GM21786 (cell line): ENCODE data around the gene SLC37A2.
"Not testable (repeated sequence)": the region's sequence is repeated elsewhere in the genome, so short reads cannot be mapped to it uniquely, and the experiment has no call there.

Experiments
- ATAC-seq: cut with Tn5 transposase; IDR thresholded peaks from one replicate; pipeline ENCODE4 v1.9.1; 2021; ENCODE audit not compliant: unreplicated experiment

SLC37A2 gene

GRCh38 chr11:125083312-125084056 is 20.4 kb downstream of the SLC37A2 start:
- no peak for ATAC-seq

GRCh38 chr11:125084057-125084416 is 20.9 kb downstream of the SLC37A2 start:
- no peak for ATAC-seq

DNA sequence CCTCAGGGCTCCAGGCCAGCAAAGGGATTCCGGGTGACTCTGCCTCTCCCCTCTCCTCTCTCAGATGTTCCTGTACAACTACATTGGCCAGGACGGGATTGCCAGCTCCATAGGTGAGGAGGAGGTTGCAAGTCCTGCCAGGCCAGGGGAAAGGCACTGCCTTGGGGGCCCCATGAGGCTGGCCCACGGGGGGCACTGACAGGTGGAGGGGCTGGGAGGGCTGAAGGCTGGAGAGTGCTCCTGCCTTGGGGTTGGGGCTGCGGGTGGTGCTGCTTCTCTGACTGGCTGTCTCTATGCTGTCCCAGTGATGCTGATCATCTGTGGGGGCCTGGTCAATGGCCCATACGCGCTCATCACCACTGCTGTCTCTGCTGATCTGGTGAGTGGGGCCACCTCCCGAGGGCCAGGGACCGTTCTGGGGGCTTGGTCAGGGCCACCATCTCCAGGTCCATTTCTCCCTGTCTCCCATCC is 21.7 kb downstream of the SLC37A2 start:
- no peak for ATAC-seq

GRCh38 chr11:125085301-125086081 is 22.4 kb downstream of the SLC37A2 start:
- ATAC-seq: no peak

DNA sequence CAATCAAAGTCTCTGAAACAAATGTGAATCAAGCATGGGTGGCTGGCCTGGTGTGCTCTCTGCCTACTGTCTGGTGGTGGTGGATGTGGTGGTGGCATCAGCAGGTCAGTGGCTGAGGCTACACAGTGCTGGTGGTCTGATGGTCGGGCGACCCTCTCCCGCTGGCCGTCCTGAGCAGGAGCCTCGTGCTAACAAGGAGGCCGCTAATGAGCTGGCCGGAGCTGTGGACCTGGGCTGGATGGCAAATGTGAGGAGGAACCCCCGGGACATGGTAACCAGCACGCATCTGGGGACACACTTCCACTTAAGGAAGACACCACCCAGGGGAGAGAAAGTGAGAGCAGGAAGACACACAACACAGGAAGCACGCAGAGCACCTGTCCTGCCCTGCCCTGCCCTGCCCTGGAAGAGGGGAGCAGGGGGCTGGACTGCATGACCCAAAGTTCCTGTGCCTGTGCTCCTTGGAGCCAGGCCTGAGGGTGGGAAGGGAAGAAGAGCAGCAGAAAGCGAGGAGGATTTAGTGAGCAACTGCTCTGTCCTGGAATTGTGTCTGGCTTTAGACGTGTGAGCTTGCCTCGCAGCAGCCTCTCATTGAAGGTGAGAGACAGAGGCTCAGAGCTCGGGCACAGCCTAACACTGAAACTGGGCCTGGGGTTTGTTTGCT is 23.7 kb downstream of the SLC37A2 start:
- ATAC-seq: no peak

DNA sequence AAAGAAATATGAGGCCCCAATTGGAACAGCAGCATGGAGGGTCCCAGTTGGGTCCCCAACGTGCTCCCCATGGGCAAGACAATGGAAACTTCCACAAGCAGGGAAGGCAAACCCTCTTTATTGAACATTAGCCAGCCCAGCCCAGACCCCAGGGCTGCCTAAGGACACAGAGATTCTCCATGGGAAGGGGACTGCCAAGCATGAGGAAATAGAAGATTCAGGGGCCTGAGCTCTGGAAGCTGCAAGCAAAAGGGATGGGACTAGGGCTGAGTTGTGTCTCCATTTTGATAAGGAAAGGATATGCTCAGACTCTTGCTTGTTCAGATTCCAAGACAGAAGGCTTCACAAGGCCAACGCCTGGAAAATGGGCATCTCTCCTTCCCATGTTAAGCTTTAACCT is 25.0 kb downstream of the SLC37A2 start:
- ATAC-seq: no peak

- ATAC-seq: no peak
Observed at GRCh38 chr11:125088576-125089455, 25.7 kb downstream of the SLC37A2 start.

DNA sequence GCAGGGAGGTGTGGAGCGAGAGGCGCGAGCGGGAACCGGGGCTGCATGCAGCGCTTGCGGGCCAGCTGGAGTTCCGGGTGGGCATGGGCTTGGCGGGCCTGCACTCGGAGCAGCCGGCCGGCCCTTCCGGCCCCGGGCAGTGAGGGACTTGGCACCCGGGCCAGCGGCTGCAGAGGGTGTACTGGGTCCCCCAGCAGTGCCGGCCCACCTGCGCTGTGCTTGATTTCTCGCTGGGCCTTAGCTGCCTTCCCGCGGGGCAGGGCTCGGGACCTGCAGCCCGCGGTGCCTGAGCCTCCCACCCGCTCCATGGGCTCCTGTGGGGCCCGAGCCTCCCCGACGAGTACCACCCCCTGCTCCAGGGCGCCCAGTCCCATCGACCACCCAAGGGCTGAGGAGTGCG is 26.4 kb downstream of the SLC37A2 start:
- ATAC-seq: not testable (repeated sequence)

DNA sequence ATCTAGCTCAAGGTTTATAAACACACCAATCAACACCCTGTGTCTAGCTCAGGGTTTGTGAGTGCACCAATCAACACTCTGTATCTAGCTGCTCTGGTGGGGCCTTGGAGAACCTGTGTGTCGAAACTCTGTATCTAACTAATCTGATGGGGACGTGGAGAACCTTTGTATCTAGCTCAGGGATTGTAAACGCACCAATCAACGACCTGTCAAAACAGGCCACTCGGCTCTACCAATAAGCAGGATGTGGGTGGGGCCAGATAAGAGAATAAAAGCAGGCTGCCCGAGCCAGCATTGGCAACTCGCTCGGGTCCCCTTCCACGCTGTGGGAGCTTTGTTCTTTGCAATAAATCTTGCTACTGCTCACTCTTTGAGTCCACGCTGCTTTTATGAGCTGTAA is 27.0 kb downstream of the SLC37A2 start:
- not testable (repeated sequence) for ATAC-seq

DNA sequence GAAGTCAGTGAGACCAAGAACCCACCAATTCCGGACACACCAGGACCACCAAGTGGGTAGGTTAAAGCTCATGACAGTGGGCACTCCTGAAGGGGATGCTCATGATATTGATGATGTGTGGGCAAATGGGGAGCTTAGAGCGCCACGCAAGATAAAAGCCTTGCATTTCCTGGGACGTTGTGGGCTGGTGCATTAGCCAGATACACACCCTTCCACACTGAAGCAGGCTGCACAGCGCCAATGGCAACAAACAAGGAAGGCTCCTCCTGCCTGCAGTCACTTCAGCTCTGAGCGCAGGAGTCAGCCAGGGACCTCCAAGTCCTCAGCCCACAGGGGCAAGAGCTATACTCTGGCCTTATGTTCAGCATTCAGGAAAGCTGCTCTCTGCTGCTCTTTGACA is 27.7 kb downstream of the SLC37A2 start:
- ATAC-seq: no peak

GRCh38 chr11:125091247-125091876 is 28.3 kb downstream of the SLC37A2 start:
- no peak for ATAC-seq

GRCh38 chr11:125091877-125092664 is 29.0 kb downstream of the SLC37A2 start:
- no peak for ATAC-seq

GRCh38 chr11:125092669-125093068 is 29.6 kb downstream of the SLC37A2 start:
- ATAC-seq: no peak

GRCh38 chr11:125093502-125093901 is 30.4 kb downstream of the SLC37A2 start:
- no peak for ATAC-seq

DNA sequence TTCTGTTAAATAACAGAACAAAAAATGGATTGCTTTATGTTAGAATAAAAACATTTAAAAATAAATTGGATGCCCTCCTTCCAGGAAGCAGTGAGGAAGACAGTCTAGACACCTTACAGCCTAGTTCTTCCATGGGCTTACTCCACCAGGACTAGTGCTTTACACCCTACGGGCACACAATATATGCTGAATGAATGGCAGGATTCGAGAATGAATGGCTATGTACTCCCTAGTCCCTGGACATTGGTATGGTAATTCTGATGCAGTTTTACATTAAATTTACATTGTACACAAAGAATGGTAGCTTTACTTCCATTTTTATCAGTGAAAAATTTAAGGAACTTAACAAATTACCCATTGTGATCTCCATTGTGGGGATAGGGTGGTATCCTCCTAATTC is 31.6 kb downstream of the SLC37A2 start:
- no peak for ATAC-seq

- no peak for ATAC-seq
Observed at GRCh38 chr11:125100136-125100535, 37.0 kb downstream of the SLC37A2 start.

- no peak for ATAC-seq
Observed at GRCh38 chr11:125101596-125101995, 38.5 kb downstream of the SLC37A2 start.

DNA sequence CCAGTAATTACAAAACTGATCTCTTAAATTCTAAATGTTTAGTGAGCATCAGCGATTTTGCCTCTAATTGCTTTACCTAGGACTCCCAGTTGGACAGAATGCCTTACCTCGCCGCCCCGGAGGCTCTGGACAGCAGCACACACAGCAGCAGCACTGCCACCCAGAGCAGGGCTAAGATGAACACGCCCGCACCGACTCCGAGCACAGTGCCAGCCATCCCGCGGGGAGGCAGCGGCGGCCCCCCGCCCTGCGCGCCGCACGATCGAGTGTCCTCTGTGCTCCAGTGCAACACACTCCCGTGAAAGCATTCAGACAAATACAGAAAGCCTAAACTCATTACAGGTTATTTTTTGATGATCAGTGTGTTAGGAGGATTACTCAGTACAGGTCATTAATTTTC is 38.9 kb downstream of the SLC37A2 start:
- ATAC-seq: no peak

- ATAC-seq: no peak
Observed at GRCh38 chr11:125102510-125102909, 39.4 kb downstream of the SLC37A2 start.

GRCh38 chr11:125105926-125106325 is 42.8 kb downstream of the SLC37A2 start:
- no peak for ATAC-seq
